ENCODE data around the gene PTPRN2.

PTPRN2 gene

GRCh38 chr7:157855452-157856213 is 732.0 kb downstream of the PTPRN2 start:
- no peak overlapping the region for H3K27ac ChIP-seq
- H3K9me3 ChIP-seq (ENCODE audit: control insufficient read depth, low read length): no peaks in the 10 kb centered on the region
- no peak overlapping the region for H3K4me3 ChIP-seq (ENCODE audit: low read depth, low read length)
- no peak overlapping the region for H3K9ac ChIP-seq
- TF ChIP-seq, protein P1, sequence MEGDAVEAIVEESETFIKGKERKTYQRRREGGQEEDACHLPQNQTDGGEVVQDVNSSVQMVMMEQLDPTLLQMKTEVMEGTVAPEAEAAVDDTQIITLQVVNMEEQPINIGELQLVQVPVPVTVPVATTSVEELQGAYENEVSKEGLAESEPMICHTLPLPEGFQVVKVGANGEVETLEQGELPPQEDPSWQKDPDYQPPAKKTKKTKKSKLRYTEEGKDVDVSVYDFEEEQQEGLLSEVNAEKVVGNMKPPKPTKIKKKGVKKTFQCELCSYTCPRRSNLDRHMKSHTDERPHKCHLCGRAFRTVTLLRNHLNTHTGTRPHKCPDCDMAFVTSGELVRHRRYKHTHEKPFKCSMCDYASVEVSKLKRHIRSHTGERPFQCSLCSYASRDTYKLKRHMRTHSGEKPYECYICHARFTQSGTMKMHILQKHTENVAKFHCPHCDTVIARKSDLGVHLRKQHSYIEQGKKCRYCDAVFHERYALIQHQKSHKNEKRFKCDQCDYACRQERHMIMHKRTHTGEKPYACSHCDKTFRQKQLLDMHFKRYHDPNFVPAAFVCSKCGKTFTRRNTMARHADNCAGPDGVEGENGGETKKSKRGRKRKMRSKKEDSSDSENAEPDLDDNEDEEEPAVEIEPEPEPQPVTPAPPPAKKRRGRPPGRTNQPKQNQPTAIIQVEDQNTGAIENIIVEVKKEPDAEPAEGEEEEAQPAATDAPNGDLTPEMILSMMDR (IDR thresholded peaks at IDR 0.05): no peak
- H3K4me2 ChIP-seq (ENCODE audit: low read length): no peak overlapping the region
- no peak overlapping the region for H2AFZ ChIP-seq
- H3K79me2 ChIP-seq: no peaks in the 10 kb centered on the region
- H3K4me1 ChIP-seq: no peaks in the 10 kb centered on the region
- H3K36me3 ChIP-seq (ENCODE audit: control insufficient read depth, insufficient read depth, low read length): no peaks in the 10 kb centered on the region
- H3K27me3 ChIP-seq (ENCODE audit: control insufficient read depth, insufficient read depth, low read length): no peaks in the 10 kb centered on the region

DNA sequence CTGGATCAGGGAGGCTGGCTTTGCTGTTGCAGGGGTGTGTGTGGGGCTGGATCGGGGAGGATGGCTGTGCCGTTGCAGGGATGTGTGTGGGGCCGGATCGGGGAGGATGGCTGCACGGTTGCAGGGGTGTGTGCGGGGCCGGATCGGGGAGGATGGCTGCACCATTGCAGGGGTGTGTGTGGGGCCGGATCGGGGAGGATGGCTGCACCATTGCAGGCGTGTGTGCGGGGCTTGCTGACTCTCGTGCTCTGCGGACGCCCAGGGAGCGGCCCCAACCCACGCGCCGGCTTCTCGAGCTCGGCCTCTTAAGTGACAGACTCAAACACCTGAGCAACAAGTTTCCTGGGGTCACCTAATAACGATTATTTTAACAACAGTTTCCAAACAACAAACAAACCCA is 732.6 kb downstream of the PTPRN2 start:
- no peaks in the 10 kb centered on the region for H3K9me3 ChIP-seq (ENCODE audit: control insufficient read depth, low read length)
- no peak overlapping the region for H3K27ac ChIP-seq
- H3K4me3 ChIP-seq (ENCODE audit: low read depth, low read length): no peak overlapping the region
- no peak overlapping the region for H3K9ac ChIP-seq
- no peaks in the 10 kb centered on the region for H3K79me2 ChIP-seq
- no peaks in the 10 kb centered on the region for H3K36me3 ChIP-seq (ENCODE audit: control insufficient read depth, insufficient read depth, low read length)
- no peak overlapping the region for H2AFZ ChIP-seq
- H3K4me1 ChIP-seq: no peaks in the 10 kb centered on the region
- no peak overlapping the region for H3K4me2 ChIP-seq (ENCODE audit: low read length)
- TF ChIP-seq, protein P1 (IDR thresholded peaks at IDR 0.05): no peak
- no peaks in the 10 kb centered on the region for H3K27me3 ChIP-seq (ENCODE audit: control insufficient read depth, insufficient read depth, low read length)

DNA sequence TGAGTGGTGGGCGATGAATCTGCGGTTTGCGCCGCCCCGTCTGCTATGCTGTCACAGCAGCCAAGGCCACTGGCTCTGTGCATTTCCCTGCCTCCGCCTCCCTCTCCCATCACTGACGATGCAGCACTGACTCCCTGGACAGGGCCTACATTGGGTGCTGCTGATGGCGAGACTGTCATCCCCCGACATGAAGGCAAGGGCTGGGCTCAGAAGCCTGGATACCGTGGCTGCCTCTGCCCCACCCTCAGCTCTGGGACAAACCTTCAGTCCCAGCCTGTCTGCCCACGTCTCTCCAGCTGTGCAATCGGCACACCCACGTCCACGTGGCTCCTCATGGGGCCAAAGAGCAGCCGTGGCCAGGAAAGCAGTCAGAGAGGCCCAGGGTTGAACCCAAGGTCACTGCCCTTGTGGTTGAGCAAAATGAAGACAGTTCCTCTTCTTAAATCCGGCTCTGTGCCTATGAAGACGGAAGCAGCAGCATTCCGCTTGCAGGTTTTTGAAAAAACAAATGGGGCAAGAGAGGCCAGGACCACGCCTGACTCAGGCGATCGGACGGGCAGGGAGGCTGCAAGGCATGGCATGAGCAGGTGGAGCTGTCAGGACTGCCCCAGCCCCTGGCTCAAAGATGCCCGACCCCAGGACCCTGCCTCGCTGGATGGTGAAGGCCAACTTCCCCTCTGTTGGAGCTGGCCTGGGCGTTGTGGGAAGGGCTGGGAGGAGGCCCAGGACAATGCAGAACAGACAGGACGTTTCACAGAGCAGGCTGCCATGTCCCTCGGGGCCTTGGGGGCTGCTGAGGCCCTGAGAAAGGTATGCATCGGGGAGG is 733.3 kb downstream of the PTPRN2 start:
- TF ChIP-seq, protein P1 (IDR thresholded peaks at IDR 0.05): no peak
- no peak overlapping the region for H3K4me3 ChIP-seq (ENCODE audit: low read depth, low read length)
- no peaks in the 10 kb centered on the region for H3K27me3 ChIP-seq (ENCODE audit: control insufficient read depth, insufficient read depth, low read length)
- no peaks in the 10 kb centered on the region for H3K36me3 ChIP-seq (ENCODE audit: control insufficient read depth, insufficient read depth, low read length)
- no peak overlapping the region for H3K9ac ChIP-seq
- no peaks in the 10 kb centered on the region for H3K9me3 ChIP-seq (ENCODE audit: control insufficient read depth, low read length)
- H3K27ac ChIP-seq: no peak overlapping the region
- H3K79me2 ChIP-seq: no peaks in the 10 kb centered on the region
- H2AFZ ChIP-seq: no peak overlapping the region
- H3K4me2 ChIP-seq (ENCODE audit: low read length): no peak overlapping the region
- H3K4me1 ChIP-seq: no peaks in the 10 kb centered on the region

DNA sequence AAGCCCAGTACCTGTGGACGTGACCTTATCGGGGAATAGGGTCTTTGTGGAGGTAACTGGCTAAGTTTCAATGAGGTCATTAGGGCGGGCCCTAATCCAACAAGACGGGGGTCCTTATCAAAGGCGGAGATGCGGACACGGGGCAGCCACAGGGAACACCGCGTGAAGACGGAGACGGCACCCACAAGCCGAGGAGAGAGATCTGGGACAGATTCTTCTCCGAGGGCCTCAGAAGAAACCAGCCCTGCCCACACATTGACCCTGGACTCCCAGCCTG is 733.9 kb downstream of the PTPRN2 start:
- Histone ChIP-seq H3K4me2 (ENCODE audit: low read length) (no peak overlapping the region), H3K79me2 (no peaks in the 10 kb centered on the region), H3K27me3 (ENCODE audit: control insufficient read depth, insufficient read depth, low read length) (no peaks in the 10 kb centered on the region), H3K36me3 (ENCODE audit: control insufficient read depth, insufficient read depth, low read length) (no peaks in the 10 kb centered on the region), H3K4me1 (no peaks in the 10 kb centered on the region), H3K9me3 (ENCODE audit: control insufficient read depth, low read length) (no peaks in the 10 kb centered on the region), H3K27ac (no peak overlapping the region), H3K9ac (no peak overlapping the region), H3K4me3 (ENCODE audit: low read depth, low read length) (no peak overlapping the region), H2AFZ (no peak overlapping the region)
- TF ChIP-seq, protein P1 (IDR thresholded peaks at IDR 0.05): no peak

Data from parathyroid adenoma (tissue), 2 donors.